Ecto neural progenitor cell (in vitro differentiated cells): ENCODE measurements around the gene TMEM51.

ENCODE experiments used
- DNase-seq: peaks from one replicate; pipeline ENCODE4 v3.0.0-alpha.2; 2018; ENCODE audit warnings: low spot score

TMEM51 gene, protein sequence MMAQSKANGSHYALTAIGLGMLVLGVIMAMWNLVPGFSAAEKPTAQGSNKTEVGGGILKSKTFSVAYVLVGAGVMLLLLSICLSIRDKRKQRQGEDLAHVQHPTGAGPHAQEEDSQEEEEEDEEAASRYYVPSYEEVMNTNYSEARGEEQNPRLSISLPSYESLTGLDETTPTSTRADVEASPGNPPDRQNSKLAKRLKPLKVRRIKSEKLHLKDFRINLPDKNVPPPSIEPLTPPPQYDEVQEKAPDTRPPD

DNA sequence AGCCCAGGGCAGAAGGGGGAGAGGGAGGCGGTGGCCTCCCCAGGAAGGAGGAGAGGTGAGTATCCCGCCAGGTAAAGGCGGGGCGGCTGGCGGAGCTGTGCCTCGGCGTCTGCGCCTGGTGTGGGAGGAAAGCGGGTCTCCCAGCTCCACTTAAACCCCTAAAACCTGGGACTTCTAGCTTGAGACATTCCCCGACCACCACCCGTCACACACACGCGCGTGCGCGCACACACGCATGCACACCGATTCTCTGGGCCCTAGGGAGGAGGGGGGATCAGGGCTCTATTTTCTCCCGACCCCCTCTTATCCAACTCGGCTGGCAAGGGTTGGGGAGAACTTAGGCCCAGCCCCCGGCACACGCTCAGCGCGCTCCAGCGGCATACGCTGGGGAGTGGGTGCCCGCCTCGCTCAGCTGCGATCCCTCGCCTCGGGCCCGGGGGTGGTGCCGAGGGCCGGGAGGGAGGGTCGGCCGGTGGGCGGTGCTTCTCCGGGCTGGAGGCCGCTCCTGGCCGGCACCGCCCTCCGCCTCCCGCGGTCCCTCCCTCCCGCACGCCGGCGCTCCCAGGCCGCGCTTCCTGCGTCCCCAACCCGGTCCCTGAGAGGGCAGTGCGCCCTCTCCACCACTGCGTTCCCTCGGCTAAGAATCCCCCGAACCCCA is at the start of gene TMEM51:
Gene TMEM51, plus strand, starts transcription at position 564 of the 658 bp plus-strand sequence. CDS start 61,341 bp downstream, outside the sequence.
- peak; percentile 88 for DNase-seq

GRCh38 chr1:15103906-15104305 is 49.6 kb upstream of the TMEM51 start:
- DNase-seq, result no peak

GRCh38 chr1:15104768-15105167 is 48.8 kb upstream of the TMEM51 start:
- no peak for DNase-seq

- no peak for DNase-seq
Measured at GRCh38 chr1:15106608-15107007, 46.9 kb upstream of the TMEM51 start.

DNA sequence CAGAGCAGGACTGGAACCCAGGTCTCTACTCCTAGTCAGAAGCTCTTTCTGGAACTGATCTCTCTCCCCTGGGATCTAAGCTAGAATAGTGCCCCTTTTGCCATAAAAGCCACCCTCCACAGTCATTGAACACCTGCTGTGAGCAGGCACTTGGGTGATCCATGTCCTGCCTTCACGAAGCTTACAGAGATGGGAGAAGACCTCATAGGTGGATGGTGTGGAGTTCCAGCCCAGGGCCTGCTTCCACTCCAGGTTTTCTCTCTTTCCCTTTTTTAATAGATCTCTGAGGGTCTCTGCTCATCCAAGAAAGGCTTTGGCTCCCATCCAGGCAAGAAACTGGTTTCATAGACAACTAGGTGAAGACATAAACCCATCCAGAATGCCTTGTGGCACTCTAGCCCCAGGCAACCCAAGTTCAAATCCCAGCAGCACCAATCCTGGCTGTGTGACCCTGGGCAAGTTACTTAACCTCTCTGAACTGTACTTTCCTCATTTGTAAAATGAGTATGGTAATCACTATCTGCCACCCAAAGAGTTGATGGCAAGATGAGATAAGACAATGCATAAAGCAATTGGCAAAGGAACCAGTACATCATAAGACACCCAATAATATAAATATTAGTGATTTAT is 46.4 kb upstream of the TMEM51 start:
- DNase-seq, result no peak

DNA sequence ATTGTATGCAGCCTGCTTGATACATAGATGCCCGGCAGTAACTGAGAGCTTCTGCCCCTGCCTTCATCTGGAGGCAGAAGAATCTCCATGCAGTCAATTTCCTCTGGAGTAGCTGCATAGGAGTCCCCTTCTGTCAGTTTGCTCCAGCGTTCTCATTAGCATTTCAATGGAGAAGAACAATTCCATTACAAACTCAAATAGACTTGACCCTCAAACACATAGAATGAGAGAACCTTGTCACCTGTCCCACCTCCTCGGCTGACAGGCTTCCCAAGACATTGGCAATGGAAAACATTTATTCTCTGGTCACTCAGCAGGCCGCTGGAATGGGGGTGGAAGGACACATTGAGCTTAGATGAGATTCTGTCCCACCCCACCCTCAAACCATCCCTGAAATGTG is 45.6 kb upstream of the TMEM51 start:
- DNase-seq, result no peak

DNA sequence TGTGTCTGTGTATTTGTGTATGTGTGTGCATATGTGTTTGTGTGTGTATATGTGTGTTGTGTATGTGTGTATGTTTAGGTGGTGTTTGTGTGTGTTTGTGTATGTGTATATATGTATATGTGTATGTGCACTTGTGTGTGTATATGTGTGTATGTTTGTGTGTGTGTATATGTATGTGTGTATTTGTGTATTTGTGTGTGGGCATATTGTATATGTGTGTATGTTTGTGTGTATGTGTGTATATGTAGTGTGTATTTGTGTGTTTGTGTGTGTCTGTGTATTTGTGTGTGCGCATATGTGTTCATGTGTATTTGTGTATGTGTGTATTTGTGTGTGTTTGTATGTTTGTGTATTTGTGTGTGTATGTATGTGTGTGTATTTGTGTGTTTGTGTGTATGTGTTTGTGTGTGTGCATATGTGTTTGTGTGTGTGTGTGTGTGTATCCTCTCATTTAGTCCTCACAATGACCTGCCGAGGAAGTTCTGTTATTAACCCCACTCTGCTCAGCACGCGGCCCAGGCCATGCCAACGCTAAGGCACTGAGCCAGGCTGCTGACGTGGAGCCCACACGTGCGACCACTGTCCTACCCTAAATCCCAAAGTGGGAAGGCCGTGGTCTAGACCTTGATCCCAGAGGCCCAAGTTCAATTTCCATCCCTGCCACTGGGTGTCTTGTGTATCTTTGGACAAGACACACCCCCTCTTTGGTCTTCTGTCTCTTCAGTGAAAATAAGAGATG is 43.2 kb upstream of the TMEM51 start:
- DNase-seq, result no peak

- no peak for DNase-seq
Measured at GRCh38 chr1:15110867-15111230, 42.7 kb upstream of the TMEM51 start.

GRCh38 chr1:15113146-15113545 is 40.4 kb upstream of the TMEM51 start:
- no peak for DNase-seq

- no peak for DNase-seq
Measured at GRCh38 chr1:15114884-15115283, 38.7 kb upstream of the TMEM51 start.

DNA sequence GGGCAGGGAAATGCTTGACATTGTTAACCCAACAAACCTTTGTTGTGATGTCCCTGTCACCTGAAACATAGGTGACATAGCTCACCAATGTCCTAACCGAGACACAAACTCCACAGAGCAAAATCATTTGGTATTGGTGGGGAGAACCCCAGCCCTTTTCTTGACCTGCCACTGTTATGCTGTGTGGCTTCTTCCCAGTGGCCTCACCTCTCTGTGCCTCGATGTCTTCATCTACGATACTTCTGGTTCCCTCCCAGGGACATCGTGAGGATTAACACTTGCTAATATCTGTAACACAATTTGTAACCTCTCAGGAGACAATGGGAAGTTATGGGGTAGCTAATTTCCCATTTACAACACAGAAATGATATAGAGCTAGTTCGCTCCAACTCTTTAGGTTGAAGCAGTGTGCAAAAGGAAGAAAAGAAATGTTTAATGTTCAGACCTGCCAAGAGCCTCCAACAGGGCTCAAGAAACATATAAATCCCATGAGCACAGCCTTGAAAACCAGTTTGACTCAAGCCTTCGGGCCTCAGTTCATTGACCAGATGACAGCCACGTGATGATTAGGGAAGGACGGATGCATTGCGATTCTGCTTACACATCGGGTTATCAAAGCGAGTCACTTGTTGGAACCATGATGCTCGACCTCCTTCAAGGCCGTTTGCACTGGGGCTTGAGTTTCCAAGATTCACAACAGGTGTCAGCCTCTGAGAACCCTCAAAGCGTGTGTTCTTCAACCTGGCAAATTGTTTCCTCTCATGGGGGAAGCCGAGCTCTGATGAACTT is 37.8 kb upstream of the TMEM51 start:
- no peak for DNase-seq

GRCh38 chr1:15116966-15117365 is 36.6 kb upstream of the TMEM51 start:
- no peak for DNase-seq

DNA sequence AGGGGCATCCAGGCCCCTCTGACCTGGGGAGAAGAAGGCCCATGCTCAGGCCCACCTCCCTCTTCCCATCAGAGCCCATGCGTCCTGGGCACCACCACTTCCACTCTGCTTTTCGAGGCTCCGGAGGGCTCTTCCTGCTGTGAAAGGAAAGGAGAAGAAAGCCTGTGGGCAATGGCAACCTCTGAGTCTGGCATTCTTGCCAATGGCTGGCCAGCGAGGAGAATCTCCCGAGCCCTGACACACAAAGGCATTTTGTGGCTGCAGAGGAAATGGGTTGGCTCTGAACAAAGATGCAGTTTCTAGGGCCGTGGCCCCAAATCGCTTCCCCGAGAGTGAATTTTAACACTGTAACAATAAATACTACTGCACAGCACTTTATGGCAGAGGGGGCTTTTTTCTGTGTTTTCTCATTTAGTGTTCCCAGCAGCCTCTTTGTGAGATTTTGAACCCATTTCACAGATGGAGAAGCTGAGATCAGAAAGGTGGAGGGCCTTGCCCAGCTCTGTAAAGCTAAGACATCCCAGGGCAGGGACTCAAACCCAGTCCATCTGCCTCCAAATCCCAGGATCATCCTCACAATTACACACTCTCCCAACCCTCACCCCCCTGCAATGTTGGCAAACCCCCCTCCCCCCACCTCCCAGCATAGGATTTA is 35.7 kb upstream of the TMEM51 start:
- no peak for DNase-seq

DNA sequence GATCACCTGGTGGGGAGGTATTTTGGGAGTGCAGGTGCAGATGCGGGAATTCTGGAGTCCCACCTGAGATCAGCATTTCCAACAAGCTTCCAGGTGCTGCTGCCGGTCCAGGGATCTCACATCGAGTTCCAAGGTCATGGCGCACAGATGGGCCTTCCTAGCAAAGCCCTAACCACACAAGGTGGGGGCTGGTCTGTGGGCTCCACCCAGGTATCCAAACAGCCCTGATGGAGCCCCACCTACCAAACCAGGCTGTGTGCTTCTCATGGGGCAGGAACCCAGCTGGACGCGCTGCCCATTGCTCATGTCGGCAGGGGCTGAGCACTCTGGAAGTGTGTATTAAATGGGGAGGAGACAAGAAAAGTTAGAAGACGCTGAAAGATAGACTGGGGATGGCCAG is 35.0 kb upstream of the TMEM51 start:
- no peak for DNase-seq

GRCh38 chr1:15120251-15120945 is 33.1 kb upstream of the TMEM51 start:
- no peak for DNase-seq

DNA sequence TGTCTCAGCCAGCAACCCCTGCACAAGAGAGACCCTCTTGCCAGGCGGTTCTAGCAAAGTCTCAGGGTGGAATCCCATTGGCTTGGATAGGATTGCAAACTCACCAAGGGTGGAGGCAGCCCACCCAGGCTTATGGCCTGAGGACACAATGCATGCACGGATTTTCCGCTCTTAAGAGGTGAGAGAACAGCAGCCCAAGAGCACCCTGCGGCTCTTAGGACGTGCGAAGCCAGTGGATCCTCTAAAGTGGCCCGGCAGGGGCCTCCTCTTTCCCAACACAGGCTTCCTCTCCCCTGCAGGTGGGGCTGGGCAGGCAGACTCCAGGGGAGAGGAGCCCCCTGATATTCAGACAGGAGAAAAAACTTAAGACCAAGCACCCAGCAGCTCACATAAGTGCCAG is 31.2 kb upstream of the TMEM51 start:
- DNase-seq, result no peak

DNA sequence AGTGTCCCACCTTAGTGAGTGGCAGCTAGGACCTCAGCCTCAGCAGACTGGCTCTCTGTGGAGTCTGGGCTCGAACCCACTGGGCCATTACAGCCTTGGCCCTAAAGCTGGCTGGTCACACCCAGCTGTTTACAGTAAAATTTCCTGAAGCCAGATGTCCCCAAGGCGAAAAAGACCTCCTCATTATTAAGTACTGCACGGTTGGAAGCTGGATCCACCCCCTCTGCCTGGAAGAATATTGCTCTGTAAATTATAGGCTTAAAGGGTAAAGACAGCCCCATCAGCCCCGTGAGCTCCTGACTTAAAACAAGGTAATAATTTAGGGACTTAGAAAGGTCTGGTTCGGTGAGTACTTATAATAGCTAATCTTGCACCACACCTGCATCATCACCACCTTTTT is 30.3 kb upstream of the TMEM51 start:
- DNase-seq, result no peak

GRCh38 chr1:15123925-15124324 is 29.6 kb upstream of the TMEM51 start:
- DNase-seq, result no peak

GRCh38 chr1:15124362-15125100 is 29.0 kb upstream of the TMEM51 start:
- DNase-seq, result no peak

GRCh38 chr1:15125101-15125745 is 28.3 kb upstream of the TMEM51 start:
- no peak for DNase-seq
